ENCODE data around the gene TSPYL1. TPM values are rescaled to one million over a fixed set of nuclear protein-coding genes. Genes with fewer than 3 reads are reported as not detected.

Gene TSPYL1
- total RNA-seq, 1 donor from 2014 or later: 220 TPM

- no peak for FAIRE-seq
- no peak for DNase-seq (ENCODE audit: low spot score in 2 of 2)
Observed at GRCh38 chr6:116265041-116265829, 14.5 kb downstream of the TSPYL1 start.

DNA sequence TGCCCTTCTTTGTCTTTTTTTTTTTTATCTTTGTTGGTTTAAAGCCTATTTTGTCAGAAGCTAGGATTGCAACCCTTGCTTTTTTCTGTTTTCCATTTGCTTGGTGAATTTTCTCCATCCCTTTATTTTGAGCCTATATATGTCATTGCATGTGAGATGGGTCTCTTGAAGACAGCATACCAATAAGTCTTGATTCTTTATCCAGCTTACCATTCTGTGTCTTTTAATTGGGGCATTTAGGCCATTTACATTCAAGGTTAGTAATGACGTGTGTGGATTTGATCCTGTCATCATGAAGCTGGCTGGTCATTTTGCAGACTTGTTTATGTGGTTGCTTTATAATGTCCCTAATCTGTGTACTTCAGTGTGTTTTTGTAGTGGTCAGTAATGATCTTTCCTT is 16.4 kb downstream of the TSPYL1 start:
- FAIRE-seq: no peak
- DNase-seq (ENCODE audit: low spot score in 2 of 2): no peak

DNA sequence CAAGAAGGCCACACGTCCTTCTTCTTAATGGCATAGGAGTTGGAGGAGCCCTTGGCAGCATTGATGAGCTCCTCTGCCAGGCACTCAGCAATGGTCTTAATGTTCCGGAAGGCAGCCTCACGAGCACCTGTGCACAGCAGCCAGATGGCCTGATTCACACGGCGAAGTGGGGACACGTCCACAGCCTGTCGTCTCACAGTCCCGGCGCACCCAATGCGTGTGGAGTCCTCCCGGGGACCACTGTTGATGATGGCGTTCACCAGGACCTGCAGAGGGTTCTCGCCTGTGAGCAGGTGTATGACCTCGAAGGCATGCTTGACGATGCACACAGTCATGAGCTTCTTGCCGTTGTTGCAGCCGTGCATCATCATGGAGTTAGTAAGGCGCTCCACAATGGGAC is 21.2 kb downstream of the TSPYL1 start:
- FAIRE-seq (no peak), DNase-seq (ENCODE audit: low spot score in 2 of 2) (no peak)

GRCh38 chr6:116256694-116257093 is 23.0 kb downstream of the TSPYL1 start:
- FAIRE-seq (no peak), DNase-seq (ENCODE audit: low spot score in 2 of 2) (no peak)

DNA sequence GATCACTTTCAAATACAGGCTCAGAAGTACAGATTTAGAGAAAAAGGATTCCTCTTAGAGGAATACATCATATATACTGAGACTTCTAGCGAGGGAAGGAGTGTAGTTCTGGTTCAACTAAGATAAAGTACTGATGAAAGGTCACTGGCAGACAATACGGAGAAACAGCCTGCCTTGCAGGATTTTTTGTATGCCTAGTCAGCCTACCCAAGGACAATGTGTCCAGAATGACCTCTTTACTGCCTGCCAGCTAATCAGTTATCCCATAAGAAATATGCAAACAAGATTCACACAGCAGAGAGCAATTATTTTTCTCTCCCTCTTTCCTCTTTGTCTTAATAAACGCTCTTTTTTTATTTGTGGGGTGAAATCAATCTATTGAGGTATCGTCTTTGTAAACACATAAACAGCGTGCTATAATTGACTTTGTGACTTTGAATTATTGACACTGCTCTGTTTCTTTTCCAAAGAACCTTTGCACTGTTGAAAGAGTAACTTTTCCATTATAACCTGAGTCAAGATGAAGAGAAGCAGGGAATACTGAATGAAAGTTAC is 24.4 kb downstream of the TSPYL1 start:
- FAIRE-seq (no peak), DNase-seq (ENCODE audit: low spot score in 2 of 2) (no peak)

- DNase-seq (ENCODE audit: low spot score in 2 of 2) (no peak), FAIRE-seq (no peak)
Observed at GRCh38 chr6:116254297-116255056, 25.3 kb downstream of the TSPYL1 start.

GRCh38 chr6:116253505-116254296 is 26.0 kb downstream of the TSPYL1 start, which contains the start of gene TSPYL4:
Gene TSPYL4 (minus strand): TSS chr6:116254075. CDS start chr6:116254008, 67 bp downstream.
- FAIRE-seq: no peak

GRCh38 chr6:116253188-116253504 is 26.6 kb downstream of the TSPYL1 start:
- FAIRE-seq: no peak
- no peak for DNase-seq (ENCODE audit: low spot score in 2 of 2)

More at GRCh38 chr6:116253505-116254296, 26.0 kb downstream of the TSPYL1 start, which contains the start of gene TSPYL4:
- DNase-seq (ENCODE audit: low spot score in 2 of 2): peak; percentile 74 to 87

- DNase-seq (ENCODE audit: low spot score in 2 of 2): no peak
- FAIRE-seq: no peak
Observed at GRCh38 chr6:116251568-116252384, 28.0 kb downstream of the TSPYL1 start.

DNA sequence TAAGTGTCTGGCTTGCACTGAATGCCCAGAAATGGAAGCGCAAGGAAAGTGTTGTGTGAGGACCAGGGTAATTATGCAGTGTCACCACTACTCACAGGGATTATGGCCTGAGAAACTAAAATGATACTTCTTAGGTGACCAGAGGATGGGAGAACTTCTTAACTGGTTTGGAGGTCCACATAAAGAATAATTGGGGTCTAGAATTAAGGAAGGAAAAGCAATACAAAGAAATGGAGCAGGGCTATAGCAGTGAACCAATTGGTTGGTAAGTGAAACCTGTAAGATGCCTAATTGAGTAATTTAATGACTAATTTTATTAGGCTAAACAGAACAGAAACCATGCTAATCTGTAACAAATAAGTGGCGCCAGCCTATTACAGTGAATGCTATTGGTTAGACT is 31.2 kb downstream of the TSPYL1 start:
- DNase-seq (ENCODE audit: low spot score in 2 of 2): no peak
- FAIRE-seq: no peak

GRCh38 chr6:116247285-116247684 is 32.4 kb downstream of the TSPYL1 start:
- no peak for FAIRE-seq
- no peak for DNase-seq (ENCODE audit: low spot score in 2 of 2)

DNA sequence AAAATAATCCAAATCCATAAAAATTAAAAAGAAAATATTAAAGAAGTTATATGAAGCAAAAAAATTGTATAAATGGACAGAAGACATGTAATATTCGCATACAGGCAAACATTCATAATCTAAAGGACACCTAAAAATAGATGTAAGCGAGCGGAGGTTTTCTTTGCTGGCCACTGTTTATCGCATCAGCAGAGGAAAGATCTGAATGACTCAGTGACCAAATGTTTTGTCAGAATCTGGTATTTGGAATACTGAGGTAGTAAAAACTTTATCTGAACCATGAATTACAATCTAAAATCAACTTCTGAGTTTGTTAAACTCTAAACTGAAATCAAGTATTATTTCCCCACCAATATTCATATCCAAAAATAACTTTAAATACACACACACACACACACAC is 33.6 kb downstream of the TSPYL1 start:
- DNase-seq (ENCODE audit: low spot score in 2 of 2) (no peak), FAIRE-seq (no peak)

DNA sequence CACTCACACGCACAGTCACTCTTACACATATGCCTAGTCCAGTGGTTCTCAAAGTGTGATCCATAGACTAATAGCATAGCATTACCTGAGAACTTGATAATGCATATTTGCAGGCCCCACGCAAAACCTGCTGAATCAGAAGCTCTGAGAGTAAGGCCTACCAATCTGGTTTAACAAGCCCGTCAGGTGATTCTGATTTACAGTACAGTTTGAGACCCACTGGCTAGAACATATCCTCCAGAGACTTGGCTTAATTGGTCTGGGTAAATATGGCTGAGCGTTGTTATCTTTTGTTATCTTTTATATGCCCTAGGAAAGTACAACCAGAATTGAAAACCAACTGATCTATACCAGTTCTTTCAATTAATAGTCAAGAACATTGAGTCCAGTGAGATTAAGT is 35.4 kb downstream of the TSPYL1 start:
- no peak for DNase-seq (ENCODE audit: low spot score in 2 of 2)
- FAIRE-seq: no peak

- FAIRE-seq: no peak
- no peak for DNase-seq (ENCODE audit: low spot score in 2 of 2)
Observed at GRCh38 chr6:116239856-116240255, 39.9 kb downstream of the TSPYL1 start.

DNA sequence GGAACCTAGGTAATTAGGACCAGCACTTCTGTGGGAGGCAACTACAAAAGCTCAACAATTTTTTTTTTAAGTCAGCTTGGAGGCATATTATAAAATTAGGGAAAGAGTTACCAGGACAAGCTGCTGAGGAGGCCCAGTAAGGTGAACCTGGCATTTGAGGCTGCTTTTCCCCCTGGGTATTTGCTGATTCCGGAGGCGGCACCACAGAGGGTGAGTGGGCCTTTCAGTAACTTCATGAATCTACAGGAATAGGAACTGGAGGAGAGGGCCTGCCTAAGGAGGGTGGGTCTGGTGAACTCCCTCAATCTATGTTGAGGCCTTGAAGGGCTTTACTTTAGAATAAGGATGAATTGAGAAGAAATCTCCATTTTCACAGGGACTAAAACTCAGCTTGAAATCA is 40.5 kb downstream of the TSPYL1 start:
- DNase-seq (ENCODE audit: low spot score in 2 of 2): no peak

GRCh38 chr6:116238083-116238482 is 41.6 kb downstream of the TSPYL1 start:
- FAIRE-seq (no peak), DNase-seq (ENCODE audit: low spot score in 2 of 2) (no peak)

More for the DNA sequence above, 40.5 kb downstream of the TSPYL1 start:
- FAIRE-seq: no peak

DNA sequence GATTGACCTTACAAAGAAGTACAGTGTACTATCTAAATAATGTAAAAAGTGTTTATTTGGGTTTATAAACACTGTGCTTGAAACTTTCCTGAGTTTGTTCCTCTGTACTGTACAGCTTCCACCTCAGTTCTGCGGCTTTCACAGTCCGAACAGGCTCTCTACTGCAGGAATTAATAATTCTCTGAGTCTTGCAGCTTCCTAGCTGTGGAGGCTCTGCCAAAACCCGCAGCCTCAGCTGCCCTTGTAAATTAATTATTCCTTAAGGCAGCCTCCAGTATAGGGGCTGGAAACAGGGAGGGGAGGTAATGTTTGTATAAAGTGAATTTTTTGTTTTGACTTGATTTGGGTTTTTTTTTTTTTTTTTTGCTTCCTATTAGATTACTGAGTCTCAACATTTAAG is 45.0 kb downstream of the TSPYL1 start:
- no peak for FAIRE-seq

GRCh38 chr6:116229287-116229913 is 50.3 kb downstream of the TSPYL1 start:
- peak; percentile 62 to 74 for DNase-seq (ENCODE audit: low spot score in 2 of 2)
- peak; percentile 69 for FAIRE-seq

More for the DNA sequence above, 45.0 kb downstream of the TSPYL1 start:
- DNase-seq (ENCODE audit: low spot score in 2 of 2): no peak
